Retina (tissue), 1 donor: ENCODE data around the gene RERG.

ENCODE experiments used
- DNase-seq: peaks from one replicate; pipeline ENCODE4 v3.0.0-alpha.2; 2016

RERG gene

GRCh38 chr12:15183821-15184220 is 37.4 kb downstream of the RERG start:
- no peak for DNase-seq

GRCh38 chr12:15181017-15181683 is 40.1 kb downstream of the RERG start:
- no peak for DNase-seq

GRCh38 chr12:15180325-15180724 is 40.9 kb downstream of the RERG start:
- DNase-seq, result no peak

DNA sequence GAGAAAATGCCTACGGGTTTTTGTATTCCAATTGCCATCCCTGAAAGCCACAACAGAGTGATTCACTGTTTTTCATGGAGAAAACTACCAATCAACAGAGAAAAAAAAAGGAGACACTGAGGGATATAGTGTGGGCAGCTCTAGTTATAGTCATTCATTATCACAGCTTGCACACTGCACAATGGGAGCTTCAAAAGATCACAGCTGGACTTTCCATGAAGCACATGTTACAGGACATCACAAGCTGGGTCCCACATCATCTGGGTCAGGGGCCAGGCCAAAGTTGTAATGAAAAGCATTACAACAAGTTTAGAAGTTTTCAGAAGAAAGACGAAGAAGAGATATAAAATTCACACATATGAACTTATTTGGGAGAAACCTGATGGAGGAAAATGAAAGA is 41.5 kb downstream of the RERG start:
- no peak for DNase-seq

GRCh38 chr12:15173142-15173541 is 48.1 kb downstream of the RERG start:
- DNase-seq, result no peak

GRCh38 chr12:15172060-15172822 is 49.0 kb downstream of the RERG start:
- DNase-seq, result no peak

DNA sequence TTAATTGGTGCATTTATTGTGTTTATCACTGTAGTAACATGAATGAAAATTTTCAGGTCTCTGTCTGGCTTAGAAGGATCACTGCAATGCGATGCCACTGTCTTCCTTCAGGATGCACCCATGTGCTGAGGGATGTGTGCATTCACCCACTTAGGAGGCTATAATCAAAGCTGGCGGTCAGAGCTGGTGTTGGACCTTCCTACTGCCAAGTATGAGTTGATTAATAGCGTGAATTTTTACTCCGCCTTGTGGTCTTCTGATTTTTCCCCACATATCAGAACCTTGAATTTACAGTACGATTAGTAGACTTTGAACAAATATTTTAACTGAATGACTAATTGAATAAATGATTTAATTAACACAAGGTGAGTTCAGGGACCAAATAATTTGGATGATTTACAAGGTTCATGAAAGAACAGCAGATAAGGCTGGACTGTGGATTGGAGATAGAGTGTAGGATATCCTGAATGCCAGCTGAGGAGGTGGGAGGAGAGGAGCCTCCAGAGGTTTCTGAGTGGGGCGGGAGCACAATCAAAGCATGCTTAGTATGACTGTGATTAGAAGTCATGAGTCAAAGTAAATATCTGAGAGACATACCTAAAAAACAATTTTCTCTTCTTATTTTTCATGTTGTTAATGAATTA is 50.1 kb downstream of the RERG start:
- DNase-seq, result no peak

GRCh38 chr12:15168026-15168678 is 53.1 kb downstream of the RERG start:
- DNase-seq, result no peak

- no peak for DNase-seq
Measured at GRCh38 chr12:15165012-15165659, 56.1 kb downstream of the RERG start.

DNA sequence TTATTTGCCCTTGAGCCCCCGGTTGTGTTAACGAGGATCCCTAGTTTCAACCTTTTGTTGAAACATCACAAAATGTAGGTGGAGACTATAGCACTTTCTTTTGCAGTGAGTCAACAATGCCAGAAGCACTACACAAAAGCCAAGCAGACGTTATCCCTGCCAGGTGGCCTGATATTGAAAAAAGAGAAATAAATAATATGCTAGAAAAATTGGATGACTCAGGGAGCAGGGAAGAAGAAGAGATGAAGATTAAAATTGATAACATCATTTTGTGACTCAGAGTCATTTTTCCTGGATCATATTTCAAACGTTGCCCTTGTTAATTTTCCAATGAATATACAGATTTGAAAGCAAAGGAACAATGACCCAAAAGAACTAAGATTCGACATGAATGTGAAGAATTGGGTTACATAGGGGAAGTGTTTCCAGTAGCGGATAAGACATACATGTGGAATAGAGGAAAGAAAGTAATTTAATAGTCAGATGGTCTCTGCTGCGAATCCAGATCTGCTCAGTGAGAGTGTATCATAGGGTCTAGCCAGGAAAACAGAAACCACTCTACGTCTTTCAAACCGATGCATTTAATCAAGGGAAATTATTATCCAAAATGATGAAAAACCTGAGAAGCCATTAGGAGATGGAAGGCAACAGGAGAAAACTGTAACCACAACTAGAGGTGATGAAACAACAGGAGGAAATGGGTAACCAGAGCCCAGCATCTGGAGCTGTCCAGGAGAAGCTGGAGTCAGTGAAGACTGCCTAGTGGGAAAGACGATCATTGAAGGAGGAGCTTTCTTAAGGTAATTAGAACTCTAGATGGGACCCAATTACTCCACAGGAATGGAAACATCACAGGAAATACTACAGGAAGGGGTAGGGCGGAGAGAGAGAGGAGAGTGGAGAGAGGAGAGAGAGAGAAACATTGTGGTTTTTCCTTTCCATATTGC is 57.9 kb downstream of the RERG start:
- DNase-seq, result no peak

- DNase-seq, result no peak
Measured at GRCh38 chr12:15158083-15158482, 63.1 kb downstream of the RERG start.

DNA sequence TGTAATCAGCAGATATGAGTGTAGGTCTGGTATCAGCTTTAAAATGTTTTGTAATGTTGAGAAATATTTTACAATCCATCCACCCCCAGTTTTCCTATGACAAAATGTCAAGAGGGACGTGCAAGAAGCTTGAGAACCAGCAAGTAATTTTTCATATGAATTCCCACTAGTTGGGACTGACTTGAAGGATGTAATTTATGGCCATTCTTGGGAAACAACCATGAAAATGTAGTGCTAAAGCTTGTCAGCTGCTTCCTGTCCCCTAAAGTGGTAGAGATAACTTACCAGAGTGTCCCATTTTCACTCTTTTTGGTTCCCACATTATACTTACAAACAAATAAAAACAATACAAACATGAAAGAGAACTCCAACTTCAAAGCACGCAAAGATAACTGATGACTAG is 63.9 kb downstream of the RERG start:
- DNase-seq, result no peak

GRCh38 chr12:15155271-15155670 is 65.9 kb downstream of the RERG start:
- DNase-seq, result no peak

DNA sequence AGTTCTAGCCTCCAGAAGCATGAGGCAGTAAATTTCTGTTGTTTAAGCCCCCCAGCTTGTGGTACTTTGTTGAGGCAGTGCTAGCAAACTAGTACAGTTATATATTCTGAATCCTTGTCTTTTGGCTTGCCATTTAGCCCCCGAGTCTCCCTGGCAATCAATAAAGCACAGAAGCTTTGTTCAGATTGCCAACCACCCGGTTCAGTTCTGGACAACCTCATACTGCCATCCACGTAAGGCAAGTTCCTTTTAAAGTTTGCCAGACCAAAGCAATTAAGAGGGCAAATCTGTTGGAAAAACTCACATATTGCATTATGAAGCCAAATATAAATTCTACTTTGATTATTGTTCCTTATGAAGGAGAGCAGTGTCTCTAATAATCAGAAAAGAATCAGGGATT is 67.1 kb downstream of the RERG start:
- DNase-seq, result no peak

- no peak for DNase-seq
Measured at GRCh38 chr12:15152868-15153267, 68.3 kb downstream of the RERG start.

DNA sequence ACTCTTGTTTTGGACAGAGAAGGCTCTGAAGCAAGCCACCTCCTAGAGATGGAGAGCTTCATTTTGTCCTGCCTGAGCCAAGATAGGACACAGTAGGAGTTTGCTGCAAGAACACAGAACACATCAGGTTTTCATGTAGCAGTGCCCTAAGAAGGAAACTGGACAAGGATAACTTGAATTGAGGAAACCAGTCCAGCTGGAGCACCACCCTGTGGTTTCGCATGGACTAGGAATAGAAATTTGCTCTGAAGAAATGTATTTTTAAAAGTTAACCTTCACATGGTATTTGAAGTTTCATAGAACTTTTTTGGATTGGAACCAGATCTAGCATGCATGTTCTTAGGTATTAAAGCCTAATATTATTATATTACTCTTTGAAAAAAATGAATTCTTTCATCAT is 68.8 kb downstream of the RERG start:
- DNase-seq, result no peak

- DNase-seq, result no peak
Measured at GRCh38 chr12:15151161-15152091, 69.8 kb downstream of the RERG start.

DNA sequence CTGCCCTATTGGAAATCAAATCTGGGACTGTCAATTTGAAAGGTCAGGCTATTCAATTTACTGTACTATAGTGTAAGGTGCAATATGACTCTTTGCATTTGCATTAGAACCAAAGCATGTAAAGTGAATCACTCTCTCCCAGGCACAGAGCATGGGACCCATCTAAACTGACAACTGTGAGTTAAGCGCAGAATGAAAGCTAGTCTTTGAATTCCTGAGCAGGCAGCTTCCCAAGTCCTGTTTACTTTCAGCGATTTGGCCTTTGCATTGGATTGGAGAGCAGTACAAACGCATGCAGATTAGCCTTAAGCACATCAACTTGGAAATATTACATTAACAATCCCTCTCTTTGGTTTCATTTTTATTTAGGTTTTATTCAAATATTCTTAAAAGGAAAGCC is 74.6 kb downstream of the RERG start:
- DNase-seq, result no peak

DNA sequence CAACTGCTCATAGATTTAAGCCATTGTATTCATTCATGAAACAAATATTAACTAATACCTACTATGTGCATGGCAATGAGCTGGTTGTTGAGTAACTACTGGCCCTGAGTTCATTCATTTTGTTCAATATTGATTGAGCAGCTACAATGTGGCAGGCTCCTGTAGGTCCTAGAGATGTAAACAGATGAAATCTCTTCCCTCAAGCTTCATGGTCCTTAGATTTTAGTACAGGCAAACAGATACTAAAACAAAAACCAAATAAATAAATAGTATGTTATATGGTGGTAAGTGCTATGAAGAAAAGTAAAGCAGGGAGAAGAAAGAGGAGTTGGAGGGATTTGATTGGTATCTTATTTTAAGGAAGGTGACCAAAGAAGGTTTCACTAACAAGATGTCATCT is 77.8 kb downstream of the RERG start:
- no peak for DNase-seq

DNA sequence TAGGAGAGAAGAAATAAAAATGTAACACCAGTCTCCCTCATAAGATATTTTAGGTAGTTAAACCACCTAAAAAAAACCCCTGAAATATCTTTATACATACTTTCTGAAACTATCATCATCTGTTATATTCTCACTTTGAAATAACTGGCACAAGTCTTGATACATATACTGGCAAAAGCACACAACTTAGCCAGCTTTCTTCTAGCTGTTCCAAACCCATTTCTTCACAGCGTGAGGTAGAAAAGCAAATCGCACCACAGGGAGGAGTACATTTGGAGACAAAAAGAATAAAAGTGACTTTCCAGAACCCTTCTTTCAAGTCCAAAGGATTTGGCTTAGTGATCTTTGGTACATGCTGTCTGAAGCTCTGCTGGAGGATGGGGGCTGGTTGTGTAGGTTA is 78.5 kb downstream of the RERG start:
- no peak for DNase-seq

- DNase-seq, result no peak
Measured at GRCh38 chr12:15131431-15131830, 89.8 kb downstream of the RERG start.
